ENCODE data around the gene ARHGEF16. TPM values are rescaled to one million over a fixed set of nuclear protein-coding genes. Genes with fewer than 3 reads are reported as not detected.

ARHGEF16 gene
- polyA plus RNA-seq, 1 of the 3 experiments (the other 2 are of a cell fraction) = 0.18 TPM

GRCh38 chr1:3490046-3490745 is 35.7 kb downstream of the ARHGEF16 start:
- DNase-seq = no peak
- POLR2A ChIA-PET = no interaction called here
- no peak overlapping the region for H3K4me3 ChIP-seq (ENCODE audit: low read depth in 2 of 2, low read length in 1 of 2)
- no peaks in the 10 kb centered on the region for H3K79me2 ChIP-seq (ENCODE audit: insufficient read depth)
- no peaks in the 10 kb centered on the region for H4K20me1 ChIP-seq (ENCODE audit: insufficient read depth)
- no peaks in the 10 kb centered on the region for H3K36me3 ChIP-seq (replicated peaks in 1 of 2; ENCODE audit: control insufficient read depth in 1 of 2, insufficient read depth in 2 of 2, low read length in 1 of 2)
- no peak overlapping the region for H3K9ac ChIP-seq
- TF ChIP-seq JUND (IDR thresholded peaks at IDR 0.05) (no peak), USF2 (IDR thresholded peaks at IDR 0.05; ENCODE audit: borderline replicate concordance, low read depth, low read length) (no peak), ZBTB33 (IDR thresholded peaks at IDR 0.05; ENCODE audit: borderline replicate concordance, low read depth) (no peak), POLR2AphosphoS5 (IDR thresholded peaks at IDR 0.05; ENCODE audit: low read depth, low read length) (no peak), NFIC (IDR thresholded peaks at IDR 0.05; ENCODE audit: borderline replicate concordance) (no peak), TAF1 (IDR thresholded peaks at IDR 0.05; ENCODE audit: borderline replicate concordance, low read depth, low read length) (no peak), TEAD4 (IDR thresholded peaks at IDR 0.05; ENCODE audit: borderline replicate concordance, insufficient read depth) (no peak), RCOR1 (IDR thresholded peaks at IDR 0.05; ENCODE audit: low read length) (no peak), RFX5 (IDR thresholded peaks at IDR 0.05; ENCODE audit: low read length) (no peak), FOXM1 (IDR thresholded peaks at IDR 0.05; ENCODE audit: low read depth) (no peak)
- H3K27ac ChIP-seq (ENCODE audit: low read depth in 2 of 2, low read length in 1 of 2) = no peak overlapping the region
- no peaks in the 10 kb centered on the region for H3F3A ChIP-seq (replicated peaks; ENCODE audit: insufficient read depth)
- no peak overlapping the region for H2AFZ ChIP-seq (ENCODE audit: low read depth)
- no peaks in the 10 kb centered on the region for H3K27me3 ChIP-seq (ENCODE audit: insufficient read depth)
- CTCF ChIA-PET = interaction anchor here (0.7 to 1.9 kb wide), 48 partner anchors 9 to 286 kb away, joined by 3 to 38 read pairs (median 7); partner anchors contain the start of genes MEGF6 and TPRG1L
- H3K9me2 ChIP-seq = no peaks in the 10 kb centered on the region
- H3K4me2 ChIP-seq = no peak overlapping the region
- peaks cover 0 to 4% of the 10 kb centered on the region in 2 experiments; a peak in 1 of 4 replicates for H3K4me1 ChIP-seq (ENCODE audit: control insufficient read depth in 1 of 2, insufficient read depth in 2 of 2, low read depth in 1 of 2, low read length in 1 of 2)
- H3K9me3 ChIP-seq = no peaks in the 10 kb centered on the region
- 93% methylated on average over 5 of the region's 23 CpGs for WGBS (ENCODE audit: low lambda C conversion rate)

GRCh38 chr1:3491291-3492246 is 37.1 kb downstream of the ARHGEF16 start:
- no peak overlapping the region for H3K27ac ChIP-seq (ENCODE audit: low read depth in 2 of 2, low read length in 1 of 2)
- H3K27me3 ChIP-seq (ENCODE audit: insufficient read depth) = no peaks in the 10 kb centered on the region
- 0% methylated on average over 3 of the region's 41 CpGs for WGBS (ENCODE audit: low lambda C conversion rate)
- H3F3A ChIP-seq (replicated peaks; ENCODE audit: insufficient read depth) = no peaks in the 10 kb centered on the region
- peak; percentile 95 for DNase-seq
- POLR2A ChIA-PET = no interaction called here
- H3K4me1 ChIP-seq (ENCODE audit: control insufficient read depth in 1 of 2, insufficient read depth in 2 of 2, low read depth in 1 of 2, low read length in 1 of 2) = peaks cover 4% of the 10 kb centered on the region in 2 experiments; a peak in 1 of 4 replicates
- CTCF ChIA-PET = interaction anchor here (0.6 to 2.3 kb wide), 67 partner anchors 10 to 285 kb away, joined by 3 to 38 read pairs (median 6); partner anchors contain the start of genes MEGF6 and TPRG1L
- H3K4me2 ChIP-seq = no peak overlapping the region
- no peak overlapping the region for H2AFZ ChIP-seq (ENCODE audit: low read depth)
- no peak for TF ChIP-seq TCF12 (IDR thresholded peaks at IDR 0.05)
- TF ChIP-seq SMC3 (IDR thresholded peaks at IDR 0.05; ENCODE audit: low read depth, low read length) = peak; percentile 75
- peak; percentile 82 for TF ChIP-seq CTCF (IDR thresholded peaks at IDR 0.05)
- TF ChIP-seq RAD21 (IDR thresholded peaks at IDR 0.05; ENCODE audit: low read length) = peak; percentile 87
- no peak for TF ChIP-seq SIN3A (IDR thresholded peaks at IDR 0.05; ENCODE audit: borderline replicate concordance, low read depth, low read length)
- TF ChIP-seq EZH2phosphoT487 (IDR thresholded peaks at IDR 0.05; ENCODE audit: borderline replicate concordance, low read depth) = no peak
- TF ChIP-seq NRF1 (IDR thresholded peaks at IDR 0.05; ENCODE audit: low read depth, low read length) = 0 out of 2 replicates have a peak, but pooled peaks have one; percentile 14
- no peaks in the 10 kb centered on the region for H3K79me2 ChIP-seq (ENCODE audit: insufficient read depth)
- H3K9ac ChIP-seq = no peak overlapping the region
- H3K9me3 ChIP-seq = no peaks in the 10 kb centered on the region
- H3K9me2 ChIP-seq = no peaks in the 10 kb centered on the region
- no peaks in the 10 kb centered on the region for H3K36me3 ChIP-seq (replicated peaks in 1 of 2; ENCODE audit: control insufficient read depth in 1 of 2, insufficient read depth in 2 of 2, low read length in 1 of 2)
- H3K4me3 ChIP-seq (ENCODE audit: low read depth in 2 of 2, low read length in 1 of 2) = peak overlapping the region; percentile 27 to 32; a peak in 3 of 4 replicates
- no peaks in the 10 kb centered on the region for H4K20me1 ChIP-seq (ENCODE audit: insufficient read depth)

All from SK-N-SH (cell line).